ENCODE data around the gene S100A10.

The S100A10 gene

GRCh38 chr1:151964510-151964909 is 29.1 kb downstream of the S100A10 start:
- TF ChIP-seq CTCF (IDR thresholded peaks at IDR 0.05; ENCODE audit: low read length) (no peak), EZH2phosphoT487 (IDR thresholded peaks at IDR 0.05; ENCODE audit: low read length) (no peak), EZH2 (optimal IDR thresholded peaks at IDR 0.05; ENCODE audit: low read depth, low read length) (no peak)
- Histone ChIP-seq H3K36me3 (replicated peaks; ENCODE audit: insufficient read depth, low read length) (no peaks in the 10 kb centered on the region), H3K27me3 (replicated peaks; ENCODE audit: insufficient read depth, low read length) (no peaks in the 10 kb centered on the region), H3K4me1 (ENCODE audit: low read length) (peaks cover 8% of the 10 kb centered on the region; the same call in 1 of the 2 replicates), H3K9me2 (replicated peaks; ENCODE audit: insufficient read depth, low read length) (no peaks in the 10 kb centered on the region), H3K4me3 (ENCODE audit: low read length) (no peak overlapping the region), H3K79me2 (ENCODE audit: low read length) (no peaks in the 10 kb centered on the region), H3K9me3 (replicated peaks; ENCODE audit: insufficient read depth, low read length) (no peaks in the 10 kb centered on the region), H4K20me1 (ENCODE audit: insufficient read depth, low read length) (no peaks in the 10 kb centered on the region), H3K4me2 (ENCODE audit: low read depth, low read length) (no peak overlapping the region), H3K9ac (ENCODE audit: low read length) (no peak overlapping the region), H3K27ac (ENCODE audit: low read length) (no peak overlapping the region), H2AFZ (ENCODE audit: low read length) (no peak overlapping the region), H3F3A (ENCODE audit: insufficient read depth, low read length) (no peaks in the 10 kb centered on the region)
- DNase-seq = no peak

GRCh38 chr1:151963288-151963687 is 30.4 kb downstream of the S100A10 start:
- Histone ChIP-seq H3K4me3 (ENCODE audit: low read length) (no peak overlapping the region), H3K4me2 (ENCODE audit: low read depth, low read length) (no peak overlapping the region), H2AFZ (ENCODE audit: low read length) (no peak overlapping the region), H3K9ac (ENCODE audit: low read length) (no peak overlapping the region), H3K9me2 (replicated peaks; ENCODE audit: insufficient read depth, low read length) (no peaks in the 10 kb centered on the region), H3K79me2 (ENCODE audit: low read length) (no peaks in the 10 kb centered on the region), H3K27me3 (replicated peaks; ENCODE audit: insufficient read depth, low read length) (no peaks in the 10 kb centered on the region), H3K36me3 (replicated peaks; ENCODE audit: insufficient read depth, low read length) (no peaks in the 10 kb centered on the region), H4K20me1 (ENCODE audit: insufficient read depth, low read length) (no peaks in the 10 kb centered on the region), H3K27ac (ENCODE audit: low read length) (no peak overlapping the region), H3K4me1 (ENCODE audit: low read length) (peaks cover 6% of the 10 kb centered on the region; the same call in 1 of the 2 replicates), H3K9me3 (replicated peaks; ENCODE audit: insufficient read depth, low read length) (no peaks in the 10 kb centered on the region), H3F3A (ENCODE audit: insufficient read depth, low read length) (no peaks in the 10 kb centered on the region)
- TF ChIP-seq EZH2phosphoT487 (IDR thresholded peaks at IDR 0.05; ENCODE audit: low read length) (no peak), EZH2 (optimal IDR thresholded peaks at IDR 0.05; ENCODE audit: low read depth, low read length) (no peak), CTCF (IDR thresholded peaks at IDR 0.05; ENCODE audit: low read length) (no peak)
- no peak for DNase-seq

- Histone ChIP-seq H3K9me2 (replicated peaks; ENCODE audit: insufficient read depth, low read length) (no peaks in the 10 kb centered on the region), H3K27ac (ENCODE audit: low read length) (no peak overlapping the region), H2AFZ (ENCODE audit: low read length) (no peak overlapping the region), H3K79me2 (ENCODE audit: low read length) (no peaks in the 10 kb centered on the region), H4K20me1 (ENCODE audit: insufficient read depth, low read length) (no peaks in the 10 kb centered on the region), H3K36me3 (replicated peaks; ENCODE audit: insufficient read depth, low read length) (no peaks in the 10 kb centered on the region), H3K4me3 (ENCODE audit: low read length) (no peak overlapping the region), H3K9ac (ENCODE audit: low read length) (no peak overlapping the region), H3F3A (ENCODE audit: insufficient read depth, low read length) (no peaks in the 10 kb centered on the region), H3K4me1 (ENCODE audit: low read length) (no peaks in the 10 kb centered on the region), H3K27me3 (replicated peaks; ENCODE audit: insufficient read depth, low read length) (no peaks in the 10 kb centered on the region), H3K9me3 (replicated peaks; ENCODE audit: insufficient read depth, low read length) (no peaks in the 10 kb centered on the region), H3K4me2 (ENCODE audit: low read depth, low read length) (no peak overlapping the region)
- no peak for TF ChIP-seq CTCF (IDR thresholded peaks at IDR 0.05; ENCODE audit: low read length)
- no peak for TF ChIP-seq EZH2 (optimal IDR thresholded peaks at IDR 0.05; ENCODE audit: low read depth, low read length)
- no peak for TF ChIP-seq EZH2phosphoT487 (IDR thresholded peaks at IDR 0.05; ENCODE audit: low read length)
- no peak for DNase-seq
These were observed 31.8 kb downstream of the S100A10 start for GRCh38 chr1:151961833-151962232.

Measured in MM.1S (cell line).